Immature natural killer cell (primary cell): ENCODE results near the gene VWCE. TPM values are rescaled to one million over a fixed set of nuclear protein-coding genes. Genes with fewer than 3 reads are reported as not detected.
A peak's percentile ranks its signal among the peaks of the same experiment; 100 is the strongest.
"Not testable (repeated sequence)": the region's sequence is repeated elsewhere in the genome, so short reads cannot be mapped to it uniquely, and the experiment has no call there.

Experiments
- DNase-seq, 3 donors: peaks; one replicate each; pipeline ENCODE4 v3.0.0; 2022; ENCODE audit warnings: mixed read lengths in 1 of 3
- H3K27ac Mint-ChIP-seq, 6 donors: one replicate each; pipeline ENCODE4 v1.8.0; 2020; ENCODE audit warnings: mixed read lengths in 6 of 6, mild to moderate bottlenecking in 5 of 6, inconsistent platforms in 4 of 6, moderate library complexity in 3 of 6
- H3K27me3 Mint-ChIP-seq, 3 donors: one replicate each; pipeline ENCODE4 v1.8.0; 2020 to 2021; ENCODE audit warnings: low read depth in 3 of 3, mild to moderate bottlenecking in 3 of 3, mixed read lengths in 3 of 3, moderate library complexity in 3 of 3, inconsistent platforms in 1 of 3
- H3K36me3 Mint-ChIP-seq, 3 donors: one replicate each; pipeline ENCODE4 v1.8.0; 2020; ENCODE audit warnings: mixed read lengths in 3 of 3, inconsistent platforms in 2 of 3, mild to moderate bottlenecking in 2 of 3
- H3K4me1 Mint-ChIP-seq, 2 donors: one replicate each; pipeline ENCODE4 v1.8.0; 2020; ENCODE audit warnings: inconsistent platforms in 2 of 2, mild to moderate bottlenecking in 2 of 2, mixed read lengths in 2 of 2, moderate library complexity in 1 of 2
- H3K4me3 Mint-ChIP-seq, 5 donors: one replicate each; pipeline ENCODE4 v1.8.0; 2020; ENCODE audit warnings: mild to moderate bottlenecking in 5 of 5, mixed read lengths in 5 of 5, inconsistent platforms in 3 of 5, moderate library complexity in 3 of 5
- H3K9me3 Mint-ChIP-seq, 6 donors: one replicate each; pipeline ENCODE4 v1.8.0; 2020; ENCODE audit warnings: mild to moderate bottlenecking in 6 of 6, mixed read lengths in 6 of 6, inconsistent platforms in 4 of 6, moderate library complexity in 3 of 6
- polyA plus RNA-seq, 3 donors: library from polyadenylated mRNA; unstranded; fragments of 300-500 nt; fragmentation: Illumina TruSeq; gene quantifications; one replicate each; pipeline ENCODE4 v1.2.3, GENCODE V29; 2021

Gene VWCE
- polyA plus RNA-seq, 3 donors from 2014 or later = not detected

DNA sequence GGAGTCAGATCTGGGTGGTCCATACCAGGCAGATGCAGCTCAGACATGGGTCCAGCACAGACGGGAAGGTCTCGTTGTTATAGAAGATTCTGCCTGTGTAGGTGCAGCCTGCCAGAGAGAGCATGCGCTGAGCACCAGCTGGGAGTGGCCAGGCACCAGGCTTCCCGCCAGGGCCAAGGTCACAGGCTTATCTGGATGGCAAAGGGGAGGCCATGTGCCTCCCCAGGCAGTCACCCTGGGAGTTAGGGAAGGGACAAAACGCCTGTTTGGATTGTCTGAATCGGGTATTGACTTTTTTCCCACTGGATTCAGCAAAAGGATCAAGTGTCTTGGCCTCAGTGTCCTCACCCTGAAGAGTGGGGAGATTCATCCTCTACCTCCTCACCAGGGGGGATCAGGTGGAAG is 27.7 kb downstream of the VWCE start:
- H3K27ac Mint-ChIP-seq = no peak overlapping the region
- H3K27me3 Mint-ChIP-seq = peaks cover 0 to 2% (median 0%) of the 10 kb centered on the region in 3 donors
- no peak overlapping the region for H3K4me3 Mint-ChIP-seq
- H3K4me1 Mint-ChIP-seq = no peaks in the 10 kb centered on the region
- no peaks in the 10 kb centered on the region for H3K9me3 Mint-ChIP-seq
- DNase-seq = no peak
- no peaks in the 10 kb centered on the region for H3K36me3 Mint-ChIP-seq

GRCh38 chr11:61266602-61267001 is 28.5 kb downstream of the VWCE start:
- no peak for DNase-seq
- Mint-ChIP-seq H3K4me1 (no peaks in the 10 kb centered on the region), H3K9me3 (no peaks in the 10 kb centered on the region), H3K27ac (no peak overlapping the region), H3K36me3 (no peaks in the 10 kb centered on the region), H3K4me3 (no peak overlapping the region), H3K27me3 (peaks cover 0 to 2% (median 0%) of the 10 kb centered on the region in 3 donors)

DNA sequence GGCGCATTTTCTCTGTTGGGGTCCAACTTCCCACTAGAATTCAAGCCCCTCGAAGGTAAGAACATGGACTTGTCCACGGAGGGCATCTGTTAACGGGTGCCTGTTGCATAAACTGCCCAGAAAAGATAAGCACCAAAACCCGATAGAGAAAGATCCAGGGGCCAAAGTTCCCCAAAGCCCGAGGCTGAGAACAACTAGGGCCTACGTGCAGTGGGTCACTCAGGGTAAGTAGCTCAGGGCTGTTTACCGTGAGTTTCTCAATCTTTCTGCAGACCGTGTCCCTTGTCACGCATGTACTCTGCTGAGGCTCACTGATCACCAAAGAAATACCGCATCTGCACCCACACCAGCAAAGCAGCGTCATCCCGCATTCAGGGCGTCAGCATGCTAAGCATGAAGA is 29.8 kb downstream of the VWCE start:
- H3K4me3 Mint-ChIP-seq = no peak overlapping the region
- H3K36me3 Mint-ChIP-seq = no peaks in the 10 kb centered on the region
- peaks cover 0 to 2% (median 0%) of the 10 kb centered on the region in 3 donors for H3K27me3 Mint-ChIP-seq
- H3K4me1 Mint-ChIP-seq = no peaks in the 10 kb centered on the region
- H3K9me3 Mint-ChIP-seq = no peaks in the 10 kb centered on the region
- H3K27ac Mint-ChIP-seq = no peak overlapping the region
- no peak for DNase-seq

- DNase-seq = no peak
- no peak overlapping the region for H3K4me3 Mint-ChIP-seq
- H3K36me3 Mint-ChIP-seq = no peaks in the 10 kb centered on the region
- no peaks in the 10 kb centered on the region for H3K9me3 Mint-ChIP-seq
- H3K4me1 Mint-ChIP-seq = no peaks in the 10 kb centered on the region
- H3K27me3 Mint-ChIP-seq = peaks cover 0 to 2% (median 0%) of the 10 kb centered on the region in 3 donors
- no peak overlapping the region for H3K27ac Mint-ChIP-seq
These were observed 30.3 kb downstream of the VWCE start for GRCh38 chr11:61264795-61265194.

- DNase-seq = no peak
- H3K27me3 Mint-ChIP-seq = peaks cover 0 to 2% (median 0%) of the 10 kb centered on the region in 3 donors
- H3K4me3 Mint-ChIP-seq = no peak overlapping the region
- H3K36me3 Mint-ChIP-seq = no peaks in the 10 kb centered on the region
- no peak overlapping the region for H3K27ac Mint-ChIP-seq
- no peaks in the 10 kb centered on the region for H3K9me3 Mint-ChIP-seq
- H3K4me1 Mint-ChIP-seq = no peaks in the 10 kb centered on the region
These were observed 30.7 kb downstream of the VWCE start for GRCh38 chr11:61264371-61264770.

- Mint-ChIP-seq H3K27me3 (peaks cover 0 to 2% (median 2%) of the 10 kb centered on the region in 3 donors), H3K4me1 (no peaks in the 10 kb centered on the region), H3K36me3 (no peaks in the 10 kb centered on the region), H3K9me3 (no peaks in the 10 kb centered on the region), H3K27ac (no peak overlapping the region), H3K4me3 (no peak overlapping the region)
- DNase-seq = no peak
These were observed 35.8 kb downstream of the VWCE start for GRCh38 chr11:61259363-61259762.

- peaks cover 0 to 2% (median 0%) of the 10 kb centered on the region in 3 donors for H3K27me3 Mint-ChIP-seq
- H3K27ac Mint-ChIP-seq = no peak overlapping the region
- no peak overlapping the region for H3K4me3 Mint-ChIP-seq
- no peaks in the 10 kb centered on the region for H3K9me3 Mint-ChIP-seq
- DNase-seq = no peak
- H3K4me1 Mint-ChIP-seq = no peaks in the 10 kb centered on the region
- H3K36me3 Mint-ChIP-seq = no peaks in the 10 kb centered on the region
These were observed 36.6 kb downstream of the VWCE start for GRCh38 chr11:61258546-61258945.

GRCh38 chr11:61256710-61257482 is 38.2 kb downstream of the VWCE start:
- Mint-ChIP-seq H3K9me3 (no peaks in the 10 kb centered on the region), H3K4me1 (no peaks in the 10 kb centered on the region), H3K36me3 (no peaks in the 10 kb centered on the region), H3K4me3 (no peak overlapping the region), H3K27me3 (peaks cover 0 to 2% (median 0%) of the 10 kb centered on the region in 3 donors), H3K27ac (no peak overlapping the region)
- no peak for DNase-seq

GRCh38 chr11:61254403-61255025 is 40.6 kb downstream of the VWCE start:
- H3K4me3 Mint-ChIP-seq = no peak overlapping the region
- H3K27ac Mint-ChIP-seq = no peak overlapping the region
- peaks cover 0 to 2% (median 0%) of the 10 kb centered on the region in 3 donors for H3K27me3 Mint-ChIP-seq
- no peaks in the 10 kb centered on the region for H3K4me1 Mint-ChIP-seq
- peak; percentile 25 to 42 (median 39) for DNase-seq
- H3K9me3 Mint-ChIP-seq = no peaks in the 10 kb centered on the region
- H3K36me3 Mint-ChIP-seq = no peaks in the 10 kb centered on the region

DNA sequence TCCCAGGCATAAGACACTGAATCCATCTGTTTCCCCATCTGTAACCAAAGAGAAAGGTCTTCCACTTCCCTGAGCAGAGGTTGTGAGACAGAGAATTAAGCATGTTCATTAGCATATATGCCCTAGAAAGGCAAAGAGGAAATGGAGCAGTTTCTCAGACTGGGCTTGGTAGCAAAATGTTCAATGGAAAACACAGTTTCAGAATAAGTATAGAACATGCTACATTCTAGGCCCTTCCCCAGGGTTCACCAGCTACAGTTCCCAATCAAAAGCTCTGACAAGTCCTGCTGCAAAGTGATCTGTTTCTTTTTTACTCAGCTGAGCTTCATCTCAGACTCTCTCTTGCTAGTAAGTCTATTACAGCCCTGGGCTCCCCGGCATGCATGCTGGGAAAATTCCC is 42.8 kb downstream of the VWCE start:
- not testable (repeated sequence) for H3K4me3 Mint-ChIP-seq, DNase-seq, H3K9me3 Mint-ChIP-seq, H3K27ac Mint-ChIP-seq, H3K36me3 Mint-ChIP-seq, H3K27me3 Mint-ChIP-seq, H3K4me1 Mint-ChIP-seq

DNA sequence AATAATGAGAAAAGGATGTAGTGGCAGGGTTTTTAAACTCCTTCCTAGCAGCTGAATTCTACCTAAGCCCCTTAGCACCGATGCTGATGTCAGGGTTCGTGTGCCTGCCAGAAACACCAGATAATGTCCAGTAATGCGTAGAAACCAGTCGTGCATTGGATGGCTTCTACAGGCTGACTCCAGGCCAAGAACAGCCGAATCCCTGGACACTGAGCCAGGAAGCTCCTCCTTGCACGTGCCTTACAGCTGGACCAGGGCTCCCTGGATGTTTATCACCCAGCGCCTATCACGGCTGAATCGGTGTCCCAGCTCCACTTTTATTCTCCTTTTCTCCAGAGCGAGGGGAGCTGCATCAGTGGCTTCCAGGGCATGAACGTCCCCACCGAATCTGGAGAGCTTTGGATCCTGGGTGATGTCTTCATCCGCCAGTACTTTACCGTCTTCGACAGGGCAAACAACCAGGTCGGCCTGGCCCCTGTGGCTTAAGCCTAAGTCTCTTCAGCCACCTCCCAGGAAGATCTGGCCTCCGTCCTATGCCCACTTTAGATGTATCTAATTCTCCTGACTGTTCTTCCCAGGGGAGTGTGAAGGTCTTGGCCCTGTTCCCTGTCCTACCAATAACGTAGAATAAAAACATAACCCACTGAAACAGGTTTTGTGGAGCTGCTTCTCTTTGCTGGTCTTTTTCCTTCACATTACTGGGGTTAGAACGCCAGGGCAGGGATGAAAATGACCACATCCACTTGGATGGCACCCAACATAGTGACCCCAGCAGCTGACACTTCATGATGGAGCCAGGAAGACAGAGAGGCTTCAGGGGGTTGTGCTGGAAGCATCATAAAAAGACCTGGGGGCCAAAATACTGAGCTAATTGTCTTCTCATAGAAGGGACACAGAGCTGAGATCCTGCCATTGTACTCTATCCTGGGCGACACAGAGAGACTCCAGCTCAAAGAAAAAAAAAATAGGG is 44.0 kb downstream of the VWCE start:
- H3K4me3 Mint-ChIP-seq, H3K27ac Mint-ChIP-seq, H3K9me3 Mint-ChIP-seq, DNase-seq, H3K4me1 Mint-ChIP-seq, H3K27me3 Mint-ChIP-seq, H3K36me3 Mint-ChIP-seq: not testable (repeated sequence)

DNA sequence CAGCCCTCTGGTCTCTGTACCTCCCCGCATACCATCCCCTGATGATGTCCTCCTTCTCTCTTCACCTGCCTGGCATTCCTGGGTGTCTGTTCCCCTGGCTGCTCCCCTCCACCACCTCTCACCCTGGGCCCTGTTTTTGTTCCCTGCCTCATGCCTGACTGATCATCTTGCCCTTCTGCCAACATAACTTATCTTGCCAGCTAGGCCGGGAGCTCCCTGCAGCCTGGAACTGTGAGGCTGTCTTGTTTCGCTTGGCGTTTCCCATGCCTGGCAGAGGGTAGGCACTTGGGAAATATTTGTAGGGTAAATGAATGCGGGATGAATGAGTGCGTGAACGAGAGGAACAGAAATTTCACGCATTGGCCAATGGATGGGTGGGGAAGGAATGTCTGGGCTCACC is 45.9 kb downstream of the VWCE start:
- DNase-seq, H3K27me3 Mint-ChIP-seq: not testable (repeated sequence)

GRCh38 chr11:61248071-61248470 is 47.0 kb downstream of the VWCE start:
- not testable (repeated sequence) for H3K4me3 Mint-ChIP-seq, DNase-seq, H3K27ac Mint-ChIP-seq, H3K4me1 Mint-ChIP-seq, H3K36me3 Mint-ChIP-seq, H3K27me3 Mint-ChIP-seq, H3K9me3 Mint-ChIP-seq

More for the DNA sequence above, 45.9 kb downstream of the VWCE start:
- H3K27ac Mint-ChIP-seq, H3K9me3 Mint-ChIP-seq, H3K4me1 Mint-ChIP-seq, H3K4me3 Mint-ChIP-seq, H3K36me3 Mint-ChIP-seq: not testable (repeated sequence)
